OCI-LY7 (cell line): ENCODE data around the gene ANKFY1.

Experiments used
- EZH2phosphoT487 ChIP-seq: fragments of 200-600 bp; sonication (generic); IDR thresholded peaks from 2 replicates; pipeline ENCODE4 v1.6.1; 2018; ENCODE audit warnings: low read depth, borderline replicate concordance, mild to moderate bottlenecking, mixed run types, antibody characterized with exemption, low read length, moderate library complexity, mixed read lengths
- TF ChIP-seq, protein P1 (sequence below): fragments of 200-600 bp; sonication (generic); conservative IDR thresholded peaks from 2 replicates; pipeline ENCODE4 v1.5.1; 2014; ENCODE audit warnings: mild to moderate bottlenecking, antibody characterized with exemption, low read length, moderate library complexity, mixed read lengths

DNA sequence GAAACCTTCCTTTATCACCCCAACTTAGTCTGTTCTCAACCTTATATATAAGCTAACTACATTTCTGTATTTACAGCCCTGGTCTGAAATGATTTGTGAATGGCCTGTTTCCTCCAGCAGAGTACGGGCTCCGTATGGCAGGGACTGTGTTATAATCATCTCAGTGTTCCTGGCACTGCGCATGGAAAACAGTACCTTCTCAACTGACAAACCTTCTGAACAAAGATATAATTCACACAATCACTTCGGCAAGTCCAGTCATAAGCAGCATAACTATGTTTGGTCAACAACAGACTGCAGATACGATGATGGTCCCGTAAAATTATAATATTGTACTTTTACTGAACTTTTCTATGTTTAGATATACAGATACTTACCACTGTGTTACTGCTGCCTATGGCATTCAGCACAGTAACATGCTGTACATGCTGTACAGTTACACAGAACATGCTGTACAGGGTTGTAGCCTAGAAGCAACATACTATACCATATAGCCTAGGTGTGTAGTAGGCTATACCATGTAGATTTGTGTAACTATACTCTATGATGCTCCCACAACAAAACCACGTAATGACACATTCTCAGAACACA, 30.0 kb downstream of the ANKFY1 start:
- TF ChIP-seq, protein P1, sequence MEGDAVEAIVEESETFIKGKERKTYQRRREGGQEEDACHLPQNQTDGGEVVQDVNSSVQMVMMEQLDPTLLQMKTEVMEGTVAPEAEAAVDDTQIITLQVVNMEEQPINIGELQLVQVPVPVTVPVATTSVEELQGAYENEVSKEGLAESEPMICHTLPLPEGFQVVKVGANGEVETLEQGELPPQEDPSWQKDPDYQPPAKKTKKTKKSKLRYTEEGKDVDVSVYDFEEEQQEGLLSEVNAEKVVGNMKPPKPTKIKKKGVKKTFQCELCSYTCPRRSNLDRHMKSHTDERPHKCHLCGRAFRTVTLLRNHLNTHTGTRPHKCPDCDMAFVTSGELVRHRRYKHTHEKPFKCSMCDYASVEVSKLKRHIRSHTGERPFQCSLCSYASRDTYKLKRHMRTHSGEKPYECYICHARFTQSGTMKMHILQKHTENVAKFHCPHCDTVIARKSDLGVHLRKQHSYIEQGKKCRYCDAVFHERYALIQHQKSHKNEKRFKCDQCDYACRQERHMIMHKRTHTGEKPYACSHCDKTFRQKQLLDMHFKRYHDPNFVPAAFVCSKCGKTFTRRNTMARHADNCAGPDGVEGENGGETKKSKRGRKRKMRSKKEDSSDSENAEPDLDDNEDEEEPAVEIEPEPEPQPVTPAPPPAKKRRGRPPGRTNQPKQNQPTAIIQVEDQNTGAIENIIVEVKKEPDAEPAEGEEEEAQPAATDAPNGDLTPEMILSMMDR = no peak
- no peak for TF ChIP-seq EZH2phosphoT487
